Testis (tissue), 2 donors: ENCODE results near the gene NRXN3.

Experiments used
- CTCF ChIP-seq, 3 experiments: fragments of 450-650 bp in 2 of 3; fragments of 200-600 bp in 1 of 3; sonication (generic) in 1 of 3; IDR thresholded peaks; one replicate each; pipeline ENCODE4 v1.5.1; 2016 to 2019; ENCODE audit warnings: antibody characterized with exemption in 3 of 3, mild to moderate bottlenecking in 2 of 3, moderate library complexity in 1 of 3
- POLR2A ChIP-seq: fragments of 450-650 bp; IDR thresholded peaks from one replicate; pipeline ENCODE4 v1.6.1; 2017; ENCODE audit warnings: antibody characterized with exemption, mild to moderate bottlenecking, moderate library complexity

GRCh38 chr14:78127961-78128360, 42.2 kb upstream of the NRXN3 start:
- no peak for TF ChIP-seq CTCF (IDR thresholded peaks at IDR 0.05)
- TF ChIP-seq POLR2A, result no peak
